Ishikawa (cell line): Measurements from ENCODE around the gene SLC1A2.

Experiments
- CEBPB ChIP-seq: IDR thresholded peaks from 2 replicates; pipeline ENCODE4 v1.6.1; 2012
- CREB1 ChIP-seq: IDR thresholded peaks from 2 replicates; pipeline ENCODE4 v1.6.1; 2012; ENCODE audit warnings: low read depth
- EGR1 ChIP-seq: IDR thresholded peaks from 2 replicates; pipeline ENCODE4 v1.6.1; 2012
- EP300 ChIP-seq: IDR thresholded peaks from 2 replicates; pipeline ENCODE4 v1.6.1; 2012; ENCODE audit warnings: borderline replicate concordance
- FOXM1 ChIP-seq: IDR thresholded peaks from 2 replicates; pipeline ENCODE4 v1.6.1; 2012; ENCODE audit warnings: low read depth, borderline replicate concordance
- NFIC ChIP-seq: IDR thresholded peaks from 2 replicates; pipeline ENCODE4 v1.6.1; 2012
- RAD21 ChIP-seq: IDR thresholded peaks from 2 replicates; pipeline ENCODE4 v1.6.1; 2012; ENCODE audit warnings: low read depth
- TAF1 ChIP-seq: IDR thresholded peaks from 2 replicates; pipeline ENCODE4 v1.6.1; 2012; ENCODE audit warnings: low read depth, mild to moderate bottlenecking
- TCF12 ChIP-seq: IDR thresholded peaks from 2 replicates; pipeline ENCODE4 v1.6.1; 2012; ENCODE audit warnings: low read depth
- TEAD4 ChIP-seq: IDR thresholded peaks from 2 replicates; pipeline ENCODE4 v1.6.1; 2012
- YY1 ChIP-seq: IDR thresholded peaks from 2 replicates; pipeline ENCODE4 v1.6.1; 2012; ENCODE audit warnings: low read depth
- ZBTB7A ChIP-seq: IDR thresholded peaks from 2 replicates; pipeline ENCODE4 v1.6.1; 2012; ENCODE audit warnings: low read depth
- TF ChIP-seq, protein P1 (sequence below): IDR thresholded peaks from 2 replicates; pipeline ENCODE4 v1.6.1; 2012; ENCODE audit warnings: low read depth, mild to moderate bottlenecking
- TF ChIP-seq, protein P2 (sequence below): IDR thresholded peaks from 2 replicates; pipeline ENCODE4 v1.6.1; 2012
- TF ChIP-seq, protein P3 (sequence below): IDR thresholded peaks from 2 replicates; pipeline ENCODE4 v1.6.1; 2012

Gene SLC1A2

GRCh38 chr11:35348898-35349687 is 70.3 kb downstream of the SLC1A2 start:
- TF ChIP-seq EP300 (no peak), TCF12 (no peak), FOXM1 (no peak), RAD21 (no peak), CEBPB (no peak)
- TF ChIP-seq, protein P1, sequence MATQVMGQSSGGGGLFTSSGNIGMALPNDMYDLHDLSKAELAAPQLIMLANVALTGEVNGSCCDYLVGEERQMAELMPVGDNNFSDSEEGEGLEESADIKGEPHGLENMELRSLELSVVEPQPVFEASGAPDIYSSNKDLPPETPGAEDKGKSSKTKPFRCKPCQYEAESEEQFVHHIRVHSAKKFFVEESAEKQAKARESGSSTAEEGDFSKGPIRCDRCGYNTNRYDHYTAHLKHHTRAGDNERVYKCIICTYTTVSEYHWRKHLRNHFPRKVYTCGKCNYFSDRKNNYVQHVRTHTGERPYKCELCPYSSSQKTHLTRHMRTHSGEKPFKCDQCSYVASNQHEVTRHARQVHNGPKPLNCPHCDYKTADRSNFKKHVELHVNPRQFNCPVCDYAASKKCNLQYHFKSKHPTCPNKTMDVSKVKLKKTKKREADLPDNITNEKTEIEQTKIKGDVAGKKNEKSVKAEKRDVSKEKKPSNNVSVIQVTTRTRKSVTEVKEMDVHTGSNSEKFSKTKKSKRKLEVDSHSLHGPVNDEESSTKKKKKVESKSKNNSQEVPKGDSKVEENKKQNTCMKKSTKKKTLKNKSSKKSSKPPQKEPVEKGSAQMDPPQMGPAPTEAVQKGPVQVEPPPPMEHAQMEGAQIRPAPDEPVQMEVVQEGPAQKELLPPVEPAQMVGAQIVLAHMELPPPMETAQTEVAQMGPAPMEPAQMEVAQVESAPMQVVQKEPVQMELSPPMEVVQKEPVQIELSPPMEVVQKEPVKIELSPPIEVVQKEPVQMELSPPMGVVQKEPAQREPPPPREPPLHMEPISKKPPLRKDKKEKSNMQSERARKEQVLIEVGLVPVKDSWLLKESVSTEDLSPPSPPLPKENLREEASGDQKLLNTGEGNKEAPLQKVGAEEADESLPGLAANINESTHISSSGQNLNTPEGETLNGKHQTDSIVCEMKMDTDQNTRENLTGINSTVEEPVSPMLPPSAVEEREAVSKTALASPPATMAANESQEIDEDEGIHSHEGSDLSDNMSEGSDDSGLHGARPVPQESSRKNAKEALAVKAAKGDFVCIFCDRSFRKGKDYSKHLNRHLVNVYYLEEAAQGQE = no peak
- TF ChIP-seq, protein P2, sequence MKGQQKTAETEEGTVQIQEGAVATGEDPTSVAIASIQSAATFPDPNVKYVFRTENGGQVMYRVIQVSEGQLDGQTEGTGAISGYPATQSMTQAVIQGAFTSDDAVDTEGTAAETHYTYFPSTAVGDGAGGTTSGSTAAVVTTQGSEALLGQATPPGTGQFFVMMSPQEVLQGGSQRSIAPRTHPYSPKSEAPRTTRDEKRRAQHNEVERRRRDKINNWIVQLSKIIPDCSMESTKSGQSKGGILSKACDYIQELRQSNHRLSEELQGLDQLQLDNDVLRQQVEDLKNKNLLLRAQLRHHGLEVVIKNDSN = no peak

DNA sequence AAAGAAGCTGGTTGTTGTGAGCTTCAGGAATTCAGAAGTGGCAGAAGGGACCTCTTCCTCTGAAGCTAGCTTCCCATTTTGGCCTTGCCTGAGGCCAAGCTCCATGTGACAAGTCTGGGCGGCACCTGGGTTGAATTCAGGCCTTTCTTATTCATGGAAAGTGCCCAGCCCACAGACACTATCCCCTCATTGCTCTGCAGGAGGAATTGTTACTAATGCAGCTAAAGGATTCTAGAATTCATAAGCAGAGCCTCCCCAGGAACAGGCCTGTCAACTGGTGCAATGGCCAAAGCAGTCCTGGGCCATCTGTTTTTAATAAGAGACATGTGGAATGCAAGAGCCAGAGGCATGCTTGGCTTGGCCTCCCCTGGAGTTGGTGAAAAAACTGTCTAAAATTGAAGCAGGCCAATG is 71.4 kb downstream of the SLC1A2 start:
- TF ChIP-seq FOXM1 (no peak), ZBTB7A (no peak), NFIC (no peak), TEAD4 (no peak), EGR1 (no peak), RAD21 (no peak), CEBPB (no peak), EP300 (no peak), TAF1 (no peak)
- TF ChIP-seq, protein P3, sequence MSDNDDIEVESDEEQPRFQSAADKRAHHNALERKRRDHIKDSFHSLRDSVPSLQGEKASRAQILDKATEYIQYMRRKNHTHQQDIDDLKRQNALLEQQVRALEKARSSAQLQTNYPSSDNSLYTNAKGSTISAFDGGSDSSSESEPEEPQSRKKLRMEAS = no peak

DNA sequence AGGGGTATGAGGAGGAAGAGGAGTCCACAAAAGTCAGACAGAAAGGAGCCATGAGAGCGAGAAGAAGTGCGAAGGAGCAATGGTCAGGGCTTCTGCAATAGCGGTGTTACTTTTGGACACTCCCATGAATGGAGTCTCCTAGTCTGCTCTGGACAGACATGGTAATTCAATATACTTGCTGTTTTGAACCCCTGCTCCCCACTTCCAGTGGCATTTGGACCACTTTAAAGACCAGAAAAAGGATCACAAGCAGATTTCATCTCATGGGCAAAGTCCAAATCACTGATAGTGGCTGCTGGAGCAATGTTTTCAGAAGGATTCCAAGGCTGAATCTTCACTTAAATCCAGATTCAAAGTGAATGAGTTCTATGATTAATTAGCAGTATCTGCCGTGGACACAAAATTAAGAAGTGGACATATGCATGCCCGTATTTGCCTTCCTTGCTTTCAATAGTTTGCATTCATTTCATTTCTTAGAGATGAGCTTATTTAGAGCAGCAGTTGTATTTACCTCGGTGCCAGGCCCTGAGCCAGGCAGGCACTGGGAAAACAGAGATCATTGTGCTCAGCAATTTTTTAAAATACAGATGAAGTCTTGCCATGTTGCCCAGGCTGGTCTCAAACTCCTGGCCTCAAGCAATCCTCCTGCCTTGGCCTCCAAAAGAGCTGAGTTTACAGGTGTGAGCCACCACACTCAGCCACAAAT is 72.0 kb downstream of the SLC1A2 start:
- TF ChIP-seq, protein P3 = no peak
- TF ChIP-seq NFIC (no peak), TAF1 (no peak), CEBPB (no peak), CREB1 (no peak), YY1 (no peak), RAD21 (no peak), ZBTB7A (no peak), FOXM1 (no peak), EGR1 (no peak), TEAD4 (no peak), TCF12 (no peak), EP300 (no peak)
- TF ChIP-seq, protein P2 = no peak
- TF ChIP-seq, protein P1 = no peak

DNA sequence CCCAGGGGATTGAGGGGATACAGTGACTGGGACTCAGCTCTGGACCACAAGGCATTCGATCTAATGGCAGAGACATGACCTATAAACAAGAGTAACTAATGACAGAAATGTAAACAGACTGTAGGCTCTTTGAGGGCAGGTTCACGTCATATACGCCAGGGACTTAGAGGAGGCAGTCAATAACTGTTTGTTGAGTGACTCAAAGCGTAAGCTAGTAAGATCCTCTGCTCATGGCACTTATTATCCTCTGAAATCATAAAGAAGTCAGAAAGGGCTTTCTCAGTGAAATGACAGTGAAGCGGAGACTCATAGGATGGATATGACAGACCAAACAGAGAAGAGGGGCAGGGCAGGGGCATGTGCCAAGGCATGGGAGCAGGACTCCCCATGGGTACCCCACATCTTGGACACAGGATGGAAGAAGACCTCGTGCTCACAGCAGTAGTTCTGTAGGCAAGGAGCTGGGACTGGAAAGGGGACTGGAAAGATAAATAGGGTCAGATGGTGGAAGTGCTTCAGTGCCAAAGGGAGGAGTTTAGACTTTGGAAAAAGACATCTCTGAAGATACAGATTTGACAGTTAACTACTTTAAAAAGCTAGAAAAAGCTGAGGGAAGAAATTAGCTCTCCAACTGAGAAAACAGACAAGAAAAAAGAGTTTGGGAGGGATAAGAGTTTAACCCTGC is 72.7 kb downstream of the SLC1A2 start:
- TF ChIP-seq, protein P1 = no peak
- TF ChIP-seq NFIC = no peak
- TF ChIP-seq RAD21 = no peak
- no peak for TF ChIP-seq CREB1
- TF ChIP-seq EP300 = no peak
- TF ChIP-seq TAF1 = no peak
- TF ChIP-seq CEBPB = no peak
- no peak for TF ChIP-seq ZBTB7A
- TF ChIP-seq, protein P2 = no peak
- no peak for TF ChIP-seq TEAD4
- TF ChIP-seq TCF12 = no peak
- TF ChIP-seq YY1 = no peak
- TF ChIP-seq EGR1 = no peak
